Measurements from ENCODE around the gene DHRSX. TPM values are rescaled to one million over a fixed set of nuclear protein-coding genes. Genes with fewer than 3 reads are reported as not detected.
A peak's percentile ranks its signal among the peaks of the same experiment; 100 is the strongest.

The DHRSX gene
- total RNA-seq, 1 donor from 2014 or later, result 31.8 TPM

DNA sequence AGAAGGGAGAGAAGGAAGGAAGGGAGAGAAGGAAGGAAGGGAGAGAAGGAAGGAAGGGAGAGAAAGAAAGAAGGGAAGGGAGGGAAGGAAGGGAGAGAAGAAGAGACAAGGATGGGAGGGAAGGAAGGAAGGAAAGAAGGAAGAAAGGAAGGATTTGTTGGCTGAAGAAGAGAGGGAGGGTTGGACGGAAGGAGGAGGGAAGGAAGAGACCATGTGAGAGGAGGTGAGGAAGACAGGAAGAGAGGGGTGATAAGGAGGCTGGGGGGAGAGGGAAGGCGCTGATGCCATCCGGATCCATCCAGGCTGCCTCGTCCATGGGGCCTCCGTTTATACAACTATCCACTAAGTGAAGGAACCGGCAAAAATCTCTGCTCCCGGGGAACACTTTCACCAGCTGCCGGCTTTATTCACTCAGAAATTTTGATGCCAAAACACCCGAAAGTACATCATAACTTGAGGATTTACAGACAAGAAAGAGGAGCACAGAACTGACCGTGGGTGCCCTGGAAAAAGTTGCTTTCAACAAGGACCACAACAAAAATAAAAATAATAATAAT lies 14.9 kb downstream of the DHRSX start:
- no peak overlapping the region for H3K4me3 ChIP-seq
- Mint-ChIP-seq H3K9me3 (no peaks in the 10 kb centered on the region), H3K36me3 (peaks cover 31% of the 10 kb centered on the region), H3K27ac (peak overlapping the region; percentile 30), H3K4me3 (no peak overlapping the region), H3K27me3 (ENCODE audit: insufficient read depth, low read depth) (peaks cover 7% of the 10 kb centered on the region), H3K4me1 (peaks cover 34% of the 10 kb centered on the region)
- peaks cover 3% of the 10 kb centered on the region for H4K20me1 ChIP-seq (ENCODE audit: low read depth)
- H3K4me1 ChIP-seq, result peaks cover 20% of the 10 kb centered on the region
- no peaks in the 10 kb centered on the region for H3K9me3 ChIP-seq (ENCODE audit: low read depth)
- H3K9ac ChIP-seq, result no peak overlapping the region
- peaks cover 90% of the 10 kb centered on the region for H3K79me2 ChIP-seq (ENCODE audit: low read depth)
- H3K4me2 ChIP-seq, result no peak overlapping the region
- no peak for DNase-seq (ENCODE audit: low spot score)
- H3K27ac ChIP-seq, result peak overlapping the region; percentile 53
- TF ChIP-seq EZH2phosphoT487 (IDR thresholded peaks at IDR 0.05), result no peak
- H3K27me3 ChIP-seq, result no peaks in the 10 kb centered on the region
- peaks cover 28% of the 10 kb centered on the region for H3F3A ChIP-seq (ENCODE audit: low read depth)
- no peaks in the 10 kb centered on the region for H3K36me3 ChIP-seq
- H2AFZ ChIP-seq (replicated peaks), result no peak overlapping the region

DNA sequence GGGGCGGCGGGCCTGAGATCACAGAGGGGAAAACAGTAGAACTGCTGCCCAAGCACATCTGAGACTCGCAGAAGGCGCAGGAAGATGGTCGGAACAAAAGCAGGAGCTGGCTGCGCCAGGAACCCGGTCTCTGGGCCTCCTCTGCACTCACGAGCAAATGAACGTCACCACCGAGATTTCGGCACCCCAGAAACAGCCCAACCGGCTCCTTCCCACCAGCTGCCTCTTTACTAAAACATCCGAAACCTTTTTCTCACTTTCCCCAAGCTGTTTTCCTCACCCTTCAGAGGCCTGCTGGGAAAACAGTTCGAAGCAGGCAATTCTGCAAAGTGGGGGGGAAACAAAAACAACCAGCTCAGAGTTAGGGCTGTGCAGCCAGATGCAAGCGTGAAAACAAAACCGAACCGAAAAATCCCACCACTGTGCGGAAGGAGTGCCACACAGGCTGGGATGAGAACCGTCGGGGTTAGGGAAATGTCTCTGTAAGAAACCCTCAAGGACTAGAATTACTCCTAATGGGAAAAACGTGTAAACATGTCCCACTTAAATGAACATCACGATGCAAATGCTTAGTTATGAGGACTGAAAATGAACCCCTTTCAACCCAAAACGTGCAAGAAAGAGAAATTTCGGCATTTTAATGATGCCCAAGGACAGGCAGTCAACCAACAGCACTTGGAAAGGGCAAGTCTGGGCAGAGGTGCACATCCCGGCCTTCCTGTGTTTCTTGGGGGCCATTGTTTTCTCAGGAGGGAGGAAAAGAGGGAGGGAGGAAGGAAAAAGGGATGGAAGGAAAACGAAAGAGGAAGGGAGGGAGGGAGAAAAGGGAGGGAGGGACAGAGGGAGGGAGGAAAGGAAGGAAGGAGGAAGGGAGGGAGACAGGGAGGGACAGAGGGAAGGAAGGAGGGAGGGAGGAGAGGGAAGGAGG lies 15.8 kb downstream of the DHRSX start:
- Histone ChIP-seq H3K4me1 (peaks cover 20% of the 10 kb centered on the region), H3K4me3 (no peak overlapping the region), H3K79me2 (ENCODE audit: low read depth) (peaks cover 90% of the 10 kb centered on the region), H3F3A (ENCODE audit: low read depth) (peaks cover 28% of the 10 kb centered on the region), H3K36me3 (no peaks in the 10 kb centered on the region), H2AFZ (replicated peaks) (no peak overlapping the region), H3K9ac (peak overlapping the region; percentile 47), H3K4me2 (peak overlapping the region; percentile 25), H3K27ac (peak overlapping the region; percentile 90), H3K9me3 (ENCODE audit: low read depth) (no peaks in the 10 kb centered on the region), H4K20me1 (ENCODE audit: low read depth) (peaks cover 3% of the 10 kb centered on the region), H3K27me3 (no peaks in the 10 kb centered on the region)
- DNase-seq (ENCODE audit: low spot score), result peak; percentile 34
- H3K4me1 Mint-ChIP-seq, result peaks cover 34% of the 10 kb centered on the region
- peaks cover 3% of the 10 kb centered on the region for H3K9me3 Mint-ChIP-seq
- no peak for TF ChIP-seq EZH2phosphoT487 (IDR thresholded peaks at IDR 0.05)
- TF ChIP-seq, protein P1, sequence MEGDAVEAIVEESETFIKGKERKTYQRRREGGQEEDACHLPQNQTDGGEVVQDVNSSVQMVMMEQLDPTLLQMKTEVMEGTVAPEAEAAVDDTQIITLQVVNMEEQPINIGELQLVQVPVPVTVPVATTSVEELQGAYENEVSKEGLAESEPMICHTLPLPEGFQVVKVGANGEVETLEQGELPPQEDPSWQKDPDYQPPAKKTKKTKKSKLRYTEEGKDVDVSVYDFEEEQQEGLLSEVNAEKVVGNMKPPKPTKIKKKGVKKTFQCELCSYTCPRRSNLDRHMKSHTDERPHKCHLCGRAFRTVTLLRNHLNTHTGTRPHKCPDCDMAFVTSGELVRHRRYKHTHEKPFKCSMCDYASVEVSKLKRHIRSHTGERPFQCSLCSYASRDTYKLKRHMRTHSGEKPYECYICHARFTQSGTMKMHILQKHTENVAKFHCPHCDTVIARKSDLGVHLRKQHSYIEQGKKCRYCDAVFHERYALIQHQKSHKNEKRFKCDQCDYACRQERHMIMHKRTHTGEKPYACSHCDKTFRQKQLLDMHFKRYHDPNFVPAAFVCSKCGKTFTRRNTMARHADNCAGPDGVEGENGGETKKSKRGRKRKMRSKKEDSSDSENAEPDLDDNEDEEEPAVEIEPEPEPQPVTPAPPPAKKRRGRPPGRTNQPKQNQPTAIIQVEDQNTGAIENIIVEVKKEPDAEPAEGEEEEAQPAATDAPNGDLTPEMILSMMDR (IDR thresholded peaks at IDR 0.05), result no peak
- no peak for TF ChIP-seq EZH2 (IDR thresholded peaks at IDR 0.05)
- peak overlapping the region; percentile 95 for H3K27ac Mint-ChIP-seq
- H3K27me3 Mint-ChIP-seq (ENCODE audit: insufficient read depth, low read depth), result peaks cover 9% of the 10 kb centered on the region
- peak overlapping the region; percentile 33 for H3K4me3 Mint-ChIP-seq
- H3K36me3 Mint-ChIP-seq, result peaks cover 27% of the 10 kb centered on the region

DNA sequence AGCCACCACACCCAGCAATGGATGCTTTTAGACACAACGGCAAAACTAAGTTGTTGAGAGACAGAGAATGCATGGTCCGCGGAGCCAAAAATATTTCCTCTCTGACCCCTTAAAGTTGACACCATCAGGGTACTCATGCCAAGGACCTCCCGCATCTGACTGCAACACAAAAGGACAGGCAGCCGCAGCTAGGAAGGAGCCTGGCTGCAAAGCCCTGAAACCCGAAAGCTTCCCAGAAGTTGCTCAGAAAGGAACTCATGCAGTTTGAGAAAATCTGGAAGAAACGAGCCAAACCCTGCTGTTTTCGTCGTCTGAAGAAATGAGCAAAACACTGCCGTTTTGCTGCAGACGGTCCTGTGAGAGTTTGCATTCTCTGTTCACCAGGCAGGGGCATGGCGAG lies 16.5 kb downstream of the DHRSX start:
- no peak for TF ChIP-seq EZH2 (IDR thresholded peaks at IDR 0.05)
- TF ChIP-seq, protein P1 (IDR thresholded peaks at IDR 0.05), result no peak
- no peak for TF ChIP-seq EZH2phosphoT487 (IDR thresholded peaks at IDR 0.05)
- Histone ChIP-seq H4K20me1 (ENCODE audit: low read depth) (peaks cover 3% of the 10 kb centered on the region), H3K4me3 (no peak overlapping the region), H3K36me3 (no peaks in the 10 kb centered on the region), H3F3A (ENCODE audit: low read depth) (peaks cover 28% of the 10 kb centered on the region), H3K4me2 (peak overlapping the region; percentile 25), H3K27me3 (no peaks in the 10 kb centered on the region), H2AFZ (replicated peaks) (no peak overlapping the region), H3K9ac (peak overlapping the region; percentile 47), H3K9me3 (ENCODE audit: low read depth) (no peaks in the 10 kb centered on the region), H3K79me2 (ENCODE audit: low read depth) (peaks cover 90% of the 10 kb centered on the region), H3K4me1 (peaks cover 20% of the 10 kb centered on the region), H3K27ac (peak overlapping the region; percentile 90)
- peak overlapping the region; percentile 95 for H3K27ac Mint-ChIP-seq
- H3K9me3 Mint-ChIP-seq, result peaks cover 7% of the 10 kb centered on the region
- H3K4me1 Mint-ChIP-seq, result peaks cover 34% of the 10 kb centered on the region
- peak overlapping the region; percentile 33 for H3K4me3 Mint-ChIP-seq
- peaks cover 10% of the 10 kb centered on the region for H3K27me3 Mint-ChIP-seq (ENCODE audit: insufficient read depth, low read depth)
- peaks cover 30% of the 10 kb centered on the region for H3K36me3 Mint-ChIP-seq
- no peak for DNase-seq (ENCODE audit: low spot score)

All from neural progenitor cell (in vitro differentiated cells).